Osteoblast (primary cell): Measurements from ENCODE around the gene ACP3. TPM values are rescaled to one million over a fixed set of nuclear protein-coding genes. Genes with fewer than 3 reads are reported as not detected.
A peak's percentile ranks its signal among the peaks of the same experiment; 100 is the strongest.

ENCODE experiments used
- DNase-seq: peaks from one replicate; pipeline ENCODE4 v3.0.0; 2011; ENCODE audit warnings: low spot score, mixed read lengths; ENCODE audit not compliant: insufficient read length; ENCODE audit errors: missing footprints
- H2AFZ ChIP-seq: 2 replicates; pipeline ENCODE4 v1.6.0; 2011; ENCODE audit warnings: mild to moderate bottlenecking, low read length
- H3K27ac ChIP-seq: 2 replicates; pipeline ENCODE4 v1.5.1; 2011; ENCODE audit warnings: mild to moderate bottlenecking, low read depth, low read length, moderate library complexity
- H3K27me3 ChIP-seq: 2 replicates; pipeline ENCODE4 v1.6.0; 2012; ENCODE audit warnings: mild to moderate bottlenecking, control low read depth, inconsistent platforms, low read length, moderate library complexity; ENCODE audit not compliant: insufficient read depth
- H3K36me3 ChIP-seq: 2 replicates; pipeline ENCODE4 v1.5.1; 2011; ENCODE audit warnings: mild to moderate bottlenecking, low read length, control low read depth, moderate library complexity; ENCODE audit not compliant: insufficient read depth
- H3K4me1 ChIP-seq: 2 replicates; pipeline ENCODE4 v1.5.1; 2011; ENCODE audit warnings: mild to moderate bottlenecking, low read length, control low read depth, moderate library complexity; ENCODE audit not compliant: insufficient read depth
- H3K4me2 ChIP-seq: 2 replicates; pipeline ENCODE4 v1.6.0; 2011; ENCODE audit warnings: mild to moderate bottlenecking, low read length; ENCODE audit not compliant: insufficient read depth
- H3K4me3 ChIP-seq: fragments of 200-600 bp; sonication (generic); 3 replicates; pipeline ENCODE4 v1.5.1; 2012; ENCODE audit warnings: mild to moderate bottlenecking, low read length, inconsistent platforms; ENCODE audit not compliant: insufficient read depth
- H3K79me2 ChIP-seq: 2 replicates; pipeline ENCODE4 v1.6.0; 2012; ENCODE audit warnings: mild to moderate bottlenecking, low read length, control low read depth, inconsistent platforms; ENCODE audit not compliant: insufficient read depth
- H3K9me3 ChIP-seq: 2 replicates; pipeline ENCODE4 v1.5.1; 2011; ENCODE audit warnings: low read depth, low read length, control low read depth
- H4K20me1 ChIP-seq: 2 replicates; pipeline ENCODE4 v1.6.0; 2012; ENCODE audit warnings: mild to moderate bottlenecking, low read length, control low read depth; ENCODE audit not compliant: insufficient read depth
- total RNA-seq: library from RNA; depleted of rRNA; stranded (reverse); fragments of >200 nt; gene quantifications from 2 replicates; pipeline ENCODE4 v1.2.3, GENCODE V29; 2012
- TF ChIP-seq, protein P1 (sequence below): IDR thresholded peaks from 2 replicates; pipeline ENCODE4 v1.5.1; 2011; ENCODE audit warnings: mild to moderate bottlenecking, low read depth, low read length, moderate library complexity; ENCODE audit errors: extremely low read depth

Gene ACP3
- total RNA-seq, 1 donor = under 0.01 TPM

GRCh38 chr3:132399054-132399929, 82.1 kb downstream of the ACP3 start:
- Histone ChIP-seq H3K4me3 (no peak overlapping the region), H3K27me3 (peaks cover 3% of the 10 kb centered on the region), H4K20me1 (no peaks in the 10 kb centered on the region), H3K79me2 (no peaks in the 10 kb centered on the region), H3K4me1 (no peaks in the 10 kb centered on the region), H3K27ac (no peak overlapping the region), H3K36me3 (no peaks in the 10 kb centered on the region), H2AFZ (no peak overlapping the region), H3K4me2 (no peak overlapping the region), H3K9me3 (no peaks in the 10 kb centered on the region)
- DNase-seq = peak; percentile 87
- TF ChIP-seq, protein P1, sequence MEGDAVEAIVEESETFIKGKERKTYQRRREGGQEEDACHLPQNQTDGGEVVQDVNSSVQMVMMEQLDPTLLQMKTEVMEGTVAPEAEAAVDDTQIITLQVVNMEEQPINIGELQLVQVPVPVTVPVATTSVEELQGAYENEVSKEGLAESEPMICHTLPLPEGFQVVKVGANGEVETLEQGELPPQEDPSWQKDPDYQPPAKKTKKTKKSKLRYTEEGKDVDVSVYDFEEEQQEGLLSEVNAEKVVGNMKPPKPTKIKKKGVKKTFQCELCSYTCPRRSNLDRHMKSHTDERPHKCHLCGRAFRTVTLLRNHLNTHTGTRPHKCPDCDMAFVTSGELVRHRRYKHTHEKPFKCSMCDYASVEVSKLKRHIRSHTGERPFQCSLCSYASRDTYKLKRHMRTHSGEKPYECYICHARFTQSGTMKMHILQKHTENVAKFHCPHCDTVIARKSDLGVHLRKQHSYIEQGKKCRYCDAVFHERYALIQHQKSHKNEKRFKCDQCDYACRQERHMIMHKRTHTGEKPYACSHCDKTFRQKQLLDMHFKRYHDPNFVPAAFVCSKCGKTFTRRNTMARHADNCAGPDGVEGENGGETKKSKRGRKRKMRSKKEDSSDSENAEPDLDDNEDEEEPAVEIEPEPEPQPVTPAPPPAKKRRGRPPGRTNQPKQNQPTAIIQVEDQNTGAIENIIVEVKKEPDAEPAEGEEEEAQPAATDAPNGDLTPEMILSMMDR = peak; percentile 89

DNA sequence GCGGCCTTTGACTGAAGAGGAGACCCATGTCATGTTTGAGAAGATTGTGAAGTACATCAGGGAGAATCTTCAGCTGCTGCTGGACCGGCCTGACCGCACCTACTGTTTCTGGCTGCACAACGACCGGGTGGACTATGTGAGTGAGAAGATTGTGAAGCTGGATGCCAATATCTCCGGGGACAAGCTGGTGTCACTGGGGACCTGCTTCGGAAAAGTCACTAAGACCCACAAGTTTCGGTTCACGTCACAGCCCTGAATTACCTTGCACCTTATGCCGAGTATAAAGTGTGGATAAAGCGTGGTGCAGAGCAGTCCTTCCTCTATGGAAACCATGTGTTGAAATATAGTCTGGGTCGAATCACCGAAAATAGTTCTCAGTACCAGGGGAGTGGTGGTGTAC, 84.0 kb downstream of the ACP3 start:
- H3K4me1 ChIP-seq = no peaks in the 10 kb centered on the region
- TF ChIP-seq, protein P1 = no peak
- no peak overlapping the region for H2AFZ ChIP-seq
- DNase-seq = no peak
- no peak overlapping the region for H3K4me3 ChIP-seq
- no peaks in the 10 kb centered on the region for H3K36me3 ChIP-seq
- no peak overlapping the region for H3K4me2 ChIP-seq
- no peaks in the 10 kb centered on the region for H3K9me3 ChIP-seq
- no peak overlapping the region for H3K27ac ChIP-seq
- peaks cover 7% of the 10 kb centered on the region for H3K27me3 ChIP-seq
- H3K79me2 ChIP-seq = no peaks in the 10 kb centered on the region
- no peaks in the 10 kb centered on the region for H4K20me1 ChIP-seq

DNA sequence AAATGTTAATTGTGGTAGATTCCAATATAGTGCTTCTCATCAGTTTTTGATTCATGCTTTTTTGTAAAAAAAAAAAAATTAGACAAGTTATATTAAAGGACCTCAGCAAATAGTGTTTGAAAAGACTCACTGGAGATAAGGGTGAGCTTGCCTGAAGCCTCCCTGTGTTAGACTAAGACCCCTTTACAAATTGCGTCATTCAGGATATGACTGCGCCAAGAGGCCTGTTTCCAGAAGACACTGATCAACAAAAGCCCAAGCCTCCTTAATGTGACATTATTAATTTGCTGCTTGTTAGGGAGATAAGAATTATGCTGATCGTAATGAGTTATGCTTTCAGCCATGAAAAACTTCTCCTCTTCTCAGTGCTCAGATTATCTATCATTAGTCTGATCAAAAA, 87.1 kb downstream of the ACP3 start:
- Histone ChIP-seq H3K4me1 (no peaks in the 10 kb centered on the region), H2AFZ (no peak overlapping the region), H3K4me2 (no peak overlapping the region), H3K79me2 (no peaks in the 10 kb centered on the region), H3K27me3 (peaks cover 16% of the 10 kb centered on the region), H3K27ac (no peak overlapping the region), H3K4me3 (no peak overlapping the region), H3K36me3 (no peaks in the 10 kb centered on the region), H4K20me1 (no peaks in the 10 kb centered on the region), H3K9me3 (no peaks in the 10 kb centered on the region)
- TF ChIP-seq, protein P1 = no peak
- DNase-seq = no peak

DNA sequence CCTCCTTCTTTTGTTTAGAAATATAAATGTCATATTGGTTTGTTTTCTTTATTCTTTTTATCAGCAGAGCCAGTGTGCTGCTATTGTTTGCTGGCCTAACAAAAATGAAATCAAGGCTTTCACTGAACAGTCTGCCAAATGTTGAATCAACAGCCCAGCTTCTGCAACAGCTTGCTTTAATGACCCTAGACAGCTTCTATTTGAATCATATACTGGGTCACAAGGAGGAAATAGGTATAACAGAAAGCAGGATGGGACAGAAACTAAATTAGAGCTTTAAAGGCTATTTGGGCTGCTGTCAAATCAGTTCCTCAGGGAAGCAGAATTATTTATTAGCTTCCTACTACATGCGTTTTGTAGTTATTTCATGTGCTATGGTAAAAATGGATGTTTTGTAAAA, 88.0 kb downstream of the ACP3 start:
- DNase-seq = no peak
- Histone ChIP-seq H3K36me3 (no peaks in the 10 kb centered on the region), H4K20me1 (no peaks in the 10 kb centered on the region), H3K9me3 (no peaks in the 10 kb centered on the region), H2AFZ (no peak overlapping the region), H3K27ac (no peak overlapping the region), H3K79me2 (no peaks in the 10 kb centered on the region), H3K4me2 (no peak overlapping the region), H3K4me1 (no peaks in the 10 kb centered on the region), H3K4me3 (no peak overlapping the region), H3K27me3 (peaks cover 16% of the 10 kb centered on the region)
- TF ChIP-seq, protein P1 = no peak
